GM19035 (cell line): ENCODE results near the gene PSPC1.
"Not testable (repeated sequence)": the region's sequence is repeated elsewhere in the genome, so short reads cannot be mapped to it uniquely, and the experiment has no call there.

ENCODE experiments used
- ATAC-seq: cut with Tn5 transposase; IDR thresholded peaks from one replicate; pipeline ENCODE4 v1.9.1; 2021; ENCODE audit not compliant: unreplicated experiment

Gene PSPC1

GRCh38 chr13:19782727-19783682 is at the start of gene PSPC1:
Gene PSPC1, minus strand, starts transcription at chr13:19782945. Its CDS starts 188 bp downstream, at chr13:19782757.
- ATAC-seq, result peak; percentile 93

GRCh38 chr13:19822673-19823072 is 39.9 kb upstream of the PSPC1 start:
- ATAC-seq, result no peak

GRCh38 chr13:19818223-19818842 is 35.6 kb upstream of the PSPC1 start:
- ATAC-seq, result no peak

GRCh38 chr13:19817510-19818158 is 34.9 kb upstream of the PSPC1 start:
- no peak for ATAC-seq

GRCh38 chr13:19817106-19817505 is 34.4 kb upstream of the PSPC1 start:
- no peak for ATAC-seq

- ATAC-seq, result not testable (repeated sequence)
Measured at GRCh38 chr13:19815842-19816241, 33.1 kb upstream of the PSPC1 start.

GRCh38 chr13:19810996-19811881 is 28.5 kb upstream of the PSPC1 start:
- no peak for ATAC-seq

GRCh38 chr13:19810151-19810550 is 27.4 kb upstream of the PSPC1 start:
- ATAC-seq, result no peak

- no peak for ATAC-seq
Measured at GRCh38 chr13:19805765-19806164, 23.0 kb upstream of the PSPC1 start.

- no peak for ATAC-seq
Measured at GRCh38 chr13:19795956-19796355, 13.2 kb upstream of the PSPC1 start.

- ATAC-seq, result no peak
Measured at GRCh38 chr13:19794631-19795030, 11.9 kb upstream of the PSPC1 start.

GRCh38 chr13:19791953-19792537 is 9.3 kb upstream of the PSPC1 start:
- ATAC-seq, result no peak

GRCh38 chr13:19782049-19782726 is 557 bp downstream of the PSPC1 start:
- ATAC-seq, result peak; percentile 36

- no peak for ATAC-seq
Measured at GRCh38 chr13:19781526-19781925, 1.2 kb downstream of the PSPC1 start.

- ATAC-seq, result not testable (repeated sequence)
Measured at GRCh38 chr13:19780753-19781418, 1.9 kb downstream of the PSPC1 start.

- no peak for ATAC-seq
Measured at GRCh38 chr13:19772306-19772705, 10.4 kb downstream of the PSPC1 start.

- no peak for ATAC-seq
Measured at GRCh38 chr13:19769854-19770253, 12.9 kb downstream of the PSPC1 start.

GRCh38 chr13:19767966-19768365 is 14.8 kb downstream of the PSPC1 start:
- ATAC-seq, result no peak

GRCh38 chr13:19766591-19766990 is 16.2 kb downstream of the PSPC1 start:
- no peak for ATAC-seq
